GM12878 (cell line): Measurements from ENCODE around the gene SLC31A2. TPM values are rescaled to one million over a fixed set of nuclear protein-coding genes. Genes with fewer than 3 reads are reported as not detected.

ENCODE experiments used
- ATAC-seq: fragments of 200-7000 bp; cut with Tn5 transposase; 3 replicates; pipeline ENCODE4 v1.9.1; 2020; ENCODE audit warnings: mild to moderate bottlenecking, moderate library complexity
- BruUV-seq: library from RNA; stranded (reverse); fragments of 400-500 nt; replicated peaks from 2 replicates; lab custom pipeline; 2021; lab: Mats Ljungman, UMichigan
- CTCF ChIA-PET: fragments of 300-600 bp; sonication (Branson Sonifier 250); formaldehyde crosslinking; extraction: SDS; loops from one replicate; lab custom pipeline; 2021; ENCODE audit warnings: inconsistent platforms; lab: Yijun Ruan, JAX
- POLR2A ChIA-PET: fragments of 350-600 bp; formaldehyde crosslinking; extraction: SDS; loops from one replicate; lab custom pipeline; 2021; ENCODE audit warnings: inconsistent platforms; lab: Charles Lee
- RAD21 ChIA-PET: fragments of 300-600 bp; sonication (Branson Sonifier 250); formaldehyde crosslinking; loops from one replicate; lab custom pipeline; 2023; ENCODE audit warnings: antibody characterized with exemption; ENCODE audit not compliant: unreplicated experiment; lab: Charles Lee
- SMC1A ChIA-PET: fragments of 300-600 bp; sonication (Branson Sonifier 250); formaldehyde crosslinking; loops from one replicate; lab custom pipeline; 2023; ENCODE audit not compliant: unreplicated experiment, uncharacterized antibody; lab: Charles Lee
- DNase-seq: peaks from one replicate; pipeline ENCODE4 v3.0.0-alpha.2; 2011; ENCODE audit warnings: low read depth, low spot score
- FAIRE-seq: peaks from 3 replicates; lab custom pipeline; 2011; peaks lifted over from hg19 to GRCh38; lab: Jason Lieb, UNC
- H2AFZ ChIP-seq: 2 replicates; pipeline ENCODE4 v1.6.0; 2011; ENCODE audit warnings: low read depth, low read length, control low read depth; ENCODE audit not compliant: control insufficient read depth
- H3K27ac ChIP-seq: 2 replicates; pipeline ENCODE4 v1.5.1; 2011; ENCODE audit warnings: control low read depth; ENCODE audit not compliant: control insufficient read depth, insufficient read depth
- H3K27me3 ChIP-seq, 2 experiments: replicated peaks in 1 of 2; 2 replicates each; pipeline versions ENCODE4 v1.6.0 to v1.6.1; 2011; ENCODE audit warnings: low read length in 1 of 2; ENCODE audit not compliant: control insufficient read depth in 2 of 2, insufficient read depth in 2 of 2
- H3K36me3 ChIP-seq, 2 experiments: 2 replicates each; pipeline ENCODE4 v1.5.1; 2011; ENCODE audit warnings: low read length in 1 of 2; ENCODE audit not compliant: control insufficient read depth in 2 of 2, insufficient read depth in 2 of 2
- H3K4me1 ChIP-seq: 2 replicates; pipeline ENCODE4 v1.6.1; 2011; ENCODE audit warnings: mild to moderate bottlenecking, low read length, moderate library complexity, mixed read lengths; ENCODE audit not compliant: control insufficient read depth, insufficient read depth
- H3K4me2 ChIP-seq: 2 replicates; pipeline ENCODE4 v1.6.0; 2011; ENCODE audit warnings: control low read depth; ENCODE audit not compliant: control insufficient read depth, insufficient read depth
- H3K4me3 ChIP-seq: fragments of 200-600 bp; sonication (generic); 2 replicates; pipeline ENCODE4 v1.5.1; 2016
- H3K79me2 ChIP-seq: 2 replicates; pipeline ENCODE4 v1.6.0; 2011; ENCODE audit warnings: low read length; ENCODE audit not compliant: control insufficient read depth, insufficient read depth
- H3K9ac ChIP-seq: 2 replicates; pipeline ENCODE4 v1.8.0; 2011; ENCODE audit warnings: low read length, control low read depth, mixed read lengths; ENCODE audit not compliant: control insufficient read depth, insufficient read depth
- H3K9me3 ChIP-seq: replicated peaks from 3 replicates; pipeline ENCODE4 v1.5.1; 2011; ENCODE audit warnings: mild to moderate bottlenecking, low read length; ENCODE audit not compliant: control insufficient read depth, insufficient read depth
- H4K20me1 ChIP-seq: 2 replicates; pipeline ENCODE4 v1.6.0; 2011; ENCODE audit not compliant: control insufficient read depth, insufficient read depth
- FOXK2 ChIP-seq: fragments of 450-650 bp; IDR thresholded peaks from 2 replicates; pipeline ENCODE4 v1.6.1; 2017; ENCODE audit warnings: mild to moderate bottlenecking, moderate library complexity
- GABPA ChIP-seq: IDR thresholded peaks from 2 replicates; pipeline ENCODE4 v1.6.1; 2014; ENCODE audit warnings: antibody characterized with exemption, low read depth, mild to moderate bottlenecking, inconsistent platforms
- MEF2A ChIP-seq: IDR thresholded peaks from 2 replicates; pipeline ENCODE4 v1.6.1; 2011; ENCODE audit warnings: low read depth, mild to moderate bottlenecking, low read length, moderate library complexity; ENCODE audit not compliant: insufficient read depth
- RAD21 ChIP-seq: IDR thresholded peaks from 2 replicates; pipeline ENCODE4 v1.6.1; 2011; ENCODE audit warnings: mild to moderate bottlenecking, low read depth, low read length, moderate library complexity; ENCODE audit not compliant: insufficient read depth
- SMC3 ChIP-seq: IDR thresholded peaks from 2 replicates; pipeline ENCODE4 v1.6.1; 2011; ENCODE audit warnings: low read length, improper control_type of control experiment, borderline replicate concordance
- YY1 ChIP-seq: IDR thresholded peaks from 2 replicates; pipeline ENCODE4 v1.6.1; 2011; ENCODE audit warnings: low read depth, mild to moderate bottlenecking, low read length
- ZNF217 ChIP-seq: fragments of 450-650 bp; IDR thresholded peaks from 2 replicates; pipeline ENCODE4 v1.6.1; 2017; ENCODE audit warnings: antibody characterized with exemption, mild to moderate bottlenecking
- WGBS: methylation state at CpG from one replicate; pipeline ENCODE4 v1.1.6; 2016; ENCODE audit warnings: low lambda C conversion rate; ENCODE audit not compliant: insufficient replicate concordance, insufficient coverage; ENCODE audit errors: missing lambda C conversion rate; 5-methylcytosine and 5-hydroxymethylcytosine counted together
- in situ Hi-C: fragments of 300-500 bp; cut with MboI; formaldehyde crosslinking; loops from 9 replicates; pipeline ENCODE4 v1.14.3; 2018; ENCODE audit warnings: mixed read lengths
- intact Hi-C: fragments of 100-400 bp; cut with micrococcal nuclease; formaldehyde crosslinking; loops from one replicate; pipeline ENCODE4 v1.14.2; 2022; ENCODE audit not compliant: unreplicated experiment
- polyA plus RNA-seq, 11 experiments: library from polyadenylated mRNA; depleted of rRNA in 4 of 11; unstranded in 6 of 11; stranded (reverse) in 5 of 11; fragments of >200 nt; fragmentation: Nextera tagmentation in 4 of 11; fragmentation: Illumina TruSeq in 1 of 11; extraction: Ambion mirVana in 4 of 11; extraction: Trizol in 1 of 11; gene quantifications; 1 replicate in 1 of 11; 2 replicates in 10 of 11; pipeline versions ENCODE4 v1.2.1 to v1.2.3, GENCODE V29; 2011 to 2016; ENCODE audit warnings: inconsistent platforms in 2 of 11, missing spikeins in 2 of 11, low read depth in 1 of 11
- total RNA-seq, 4 experiments: library from RNA; depleted of rRNA in 3 of 4; stranded (reverse); fragments of >200 nt in 3 of 4; fragmentation: Illumina TruSeq in 1 of 4; extraction: Trizol in 1 of 4; gene quantifications; 2 replicates each; pipeline versions ENCODE4 v1.2.1 to v1.2.3, GENCODE V29; 2013 to 2021
- TF ChIP-seq, protein P1 (sequence below): fragments of 450-650 bp; formaldehyde crosslinking; IDR thresholded peaks from 2 replicates; pipeline ENCODE4 v1.5.0; 2022; ENCODE audit warnings: mild to moderate bottlenecking, missing genetic modification characterization
- TF ChIP-seq, protein P2 (sequence below): fragments of 450-650 bp; IDR thresholded peaks from 2 replicates; pipeline ENCODE4 v1.6.1; 2016; ENCODE audit warnings: mild to moderate bottlenecking, moderate library complexity, borderline replicate concordance
- TF ChIP-seq, protein P3 (sequence below): fragments of 450-650 bp; IDR thresholded peaks from 2 replicates; pipeline ENCODE4 v1.6.1; 2017; ENCODE audit warnings: mild to moderate bottlenecking, moderate library complexity
- TF ChIP-seq, protein P4 (sequence below): fragments of 450-650 bp; IDR thresholded peaks from 2 replicates; pipeline ENCODE4 v1.6.1; 2016; ENCODE audit warnings: mild to moderate bottlenecking

Gene SLC31A2
- total and polyA plus RNA-seq, 10 of the 15 experiments (the other 5 are each of a cell fraction or from before 2014, with no cell fraction given), result 0.09 to 1.9 (median 0.93) TPM

DNA sequence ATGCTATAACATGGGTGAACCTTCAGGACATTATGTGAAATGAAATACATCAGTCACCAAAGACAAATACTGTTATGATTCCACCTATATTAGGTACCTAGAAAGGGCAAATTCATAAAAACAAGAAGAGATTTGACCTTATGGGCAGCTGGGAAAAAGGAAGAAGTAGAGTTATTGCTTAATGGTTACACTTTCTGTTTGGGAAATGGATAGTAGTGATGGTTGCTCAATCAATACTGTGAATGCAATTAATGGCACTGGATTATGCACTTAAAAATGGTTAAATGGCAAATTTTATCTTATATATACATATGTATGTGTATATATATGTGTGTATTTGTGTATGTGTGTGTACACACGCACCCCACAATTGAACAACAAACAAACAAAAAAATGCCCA, 55.1 kb downstream of the SLC31A2 start:
- POLR2A ChIA-PET, result interaction anchor here (0.6 to 0.7 kb wide), 2 partner anchors 19 to 105 kb away, joined by 3 read pairs; no protein-coding TSS in a partner anchor
- 100% methylated on average over 1 of the region's 1 CpG for WGBS
- no peak for DNase-seq
- FAIRE-seq, result no peak
- Histone ChIP-seq H3K4me3 (no peak overlapping the region), H3K36me3 (peaks cover 2 to 38% of the 10 kb centered on the region in 2 experiments; a peak in 2 of 4 replicates), H3K27ac (no peak overlapping the region), H2AFZ (no peak overlapping the region), H3K4me2 (no peak overlapping the region), H3K4me1 (peaks cover 4% of the 10 kb centered on the region; the same call in 1 of the 2 replicates), H3K79me2 (no peaks in the 10 kb centered on the region), H3K9ac (no peak overlapping the region), H4K20me1 (no peaks in the 10 kb centered on the region), H3K9me3 (no peaks in the 10 kb centered on the region), H3K27me3 (no peaks in the 10 kb centered on the region)
- ATAC-seq, result no peak
- CTCF ChIA-PET, result no interaction called here
- SMC1A ChIA-PET, result interaction anchor here (1.3 kb wide), 1 partner anchor 12 kb away, joined by 3 read pairs; no protein-coding TSS in a partner anchor
- intact Hi-C loops, result no loop called here
- in situ Hi-C loops, result no loop called here
- no TSS peak for BruUV-seq
- RAD21 ChIA-PET, result interaction anchor here (0.6 to 1.0 kb wide), 2 partner anchors 14 to 19 kb away, joined by 3 read pairs; no protein-coding TSS in a partner anchor
- no peak for TF ChIP-seq RAD21
- TF ChIP-seq, protein P1, sequence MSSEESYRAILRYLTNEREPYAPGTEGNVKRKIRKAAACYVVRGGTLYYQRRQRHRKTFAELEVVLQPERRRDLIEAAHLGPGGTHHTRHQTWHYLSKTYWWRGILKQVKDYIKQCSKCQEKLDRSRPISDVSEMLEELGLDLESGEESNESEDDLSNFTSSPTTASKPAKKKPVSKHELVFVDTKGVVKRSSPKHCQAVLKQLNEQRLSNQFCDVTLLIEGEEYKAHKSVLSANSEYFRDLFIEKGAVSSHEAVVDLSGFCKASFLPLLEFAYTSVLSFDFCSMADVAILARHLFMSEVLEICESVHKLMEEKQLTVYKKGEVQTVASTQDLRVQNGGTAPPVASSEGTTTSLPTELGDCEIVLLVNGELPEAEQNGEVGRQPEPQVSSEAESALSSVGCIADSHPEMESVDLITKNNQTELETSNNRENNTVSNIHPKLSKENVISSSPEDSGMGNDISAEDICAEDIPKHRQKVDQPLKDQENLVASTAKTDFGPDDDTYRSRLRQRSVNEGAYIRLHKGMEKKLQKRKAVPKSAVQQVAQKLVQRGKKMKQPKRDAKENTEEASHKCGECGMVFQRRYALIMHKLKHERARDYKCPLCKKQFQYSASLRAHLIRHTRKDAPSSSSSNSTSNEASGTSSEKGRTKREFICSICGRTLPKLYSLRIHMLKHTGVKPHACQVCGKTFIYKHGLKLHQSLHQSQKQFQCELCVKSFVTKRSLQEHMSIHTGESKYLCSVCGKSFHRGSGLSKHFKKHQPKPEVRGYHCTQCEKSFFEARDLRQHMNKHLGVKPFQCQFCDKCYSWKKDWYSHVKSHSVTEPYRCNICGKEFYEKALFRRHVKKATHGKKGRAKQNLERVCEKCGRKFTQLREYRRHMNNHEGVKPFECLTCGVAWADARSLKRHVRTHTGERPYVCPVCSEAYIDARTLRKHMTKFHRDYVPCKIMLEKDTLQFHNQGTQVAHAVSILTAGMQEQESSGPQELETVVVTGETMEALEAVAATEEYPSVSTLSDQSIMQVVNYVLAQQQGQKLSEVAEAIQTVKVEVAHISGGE (CRISPR knock-in tag), result no peak
- no peak for TF ChIP-seq GABPA
- TF ChIP-seq, protein P2, sequence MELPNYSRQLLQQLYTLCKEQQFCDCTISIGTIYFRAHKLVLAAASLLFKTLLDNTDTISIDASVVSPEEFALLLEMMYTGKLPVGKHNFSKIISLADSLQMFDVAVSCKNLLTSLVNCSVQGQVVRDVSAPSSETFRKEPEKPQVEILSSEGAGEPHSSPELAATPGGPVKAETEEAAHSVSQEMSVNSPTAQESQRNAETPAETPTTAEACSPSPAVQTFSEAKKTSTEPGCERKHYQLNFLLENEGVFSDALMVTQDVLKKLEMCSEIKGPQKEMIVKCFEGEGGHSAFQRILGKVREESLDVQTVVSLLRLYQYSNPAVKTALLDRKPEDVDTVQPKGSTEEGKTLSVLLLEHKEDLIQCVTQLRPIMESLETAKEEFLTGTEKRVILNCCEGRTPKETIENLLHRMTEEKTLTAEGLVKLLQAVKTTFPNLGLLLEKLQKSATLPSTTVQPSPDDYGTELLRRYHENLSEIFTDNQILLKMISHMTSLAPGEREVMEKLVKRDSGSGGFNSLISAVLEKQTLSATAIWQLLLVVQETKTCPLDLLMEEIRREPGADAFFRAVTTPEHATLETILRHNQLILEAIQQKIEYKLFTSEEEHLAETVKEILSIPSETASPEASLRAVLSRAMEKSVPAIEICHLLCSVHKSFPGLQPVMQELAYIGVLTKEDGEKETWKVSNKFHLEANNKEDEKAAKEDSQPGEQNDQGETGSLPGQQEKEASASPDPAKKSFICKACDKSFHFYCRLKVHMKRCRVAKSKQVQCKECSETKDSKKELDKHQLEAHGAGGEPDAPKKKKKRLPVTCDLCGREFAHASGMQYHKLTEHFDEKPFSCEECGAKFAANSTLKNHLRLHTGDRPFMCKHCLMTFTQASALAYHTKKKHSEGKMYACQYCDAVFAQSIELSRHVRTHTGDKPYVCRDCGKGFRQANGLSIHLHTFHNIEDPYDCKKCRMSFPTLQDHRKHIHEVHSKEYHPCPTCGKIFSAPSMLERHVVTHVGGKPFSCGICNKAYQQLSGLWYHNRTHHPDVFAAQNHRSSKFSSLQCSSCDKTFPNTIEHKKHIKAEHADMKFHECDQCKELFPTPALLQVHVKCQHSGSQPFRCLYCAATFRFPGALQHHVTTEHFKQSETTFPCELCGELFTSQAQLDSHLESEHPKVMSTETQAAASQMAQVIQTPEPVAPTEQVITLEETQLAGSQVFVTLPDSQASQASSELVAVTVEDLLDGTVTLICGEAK, result no peak
- TF ChIP-seq, protein P3, sequence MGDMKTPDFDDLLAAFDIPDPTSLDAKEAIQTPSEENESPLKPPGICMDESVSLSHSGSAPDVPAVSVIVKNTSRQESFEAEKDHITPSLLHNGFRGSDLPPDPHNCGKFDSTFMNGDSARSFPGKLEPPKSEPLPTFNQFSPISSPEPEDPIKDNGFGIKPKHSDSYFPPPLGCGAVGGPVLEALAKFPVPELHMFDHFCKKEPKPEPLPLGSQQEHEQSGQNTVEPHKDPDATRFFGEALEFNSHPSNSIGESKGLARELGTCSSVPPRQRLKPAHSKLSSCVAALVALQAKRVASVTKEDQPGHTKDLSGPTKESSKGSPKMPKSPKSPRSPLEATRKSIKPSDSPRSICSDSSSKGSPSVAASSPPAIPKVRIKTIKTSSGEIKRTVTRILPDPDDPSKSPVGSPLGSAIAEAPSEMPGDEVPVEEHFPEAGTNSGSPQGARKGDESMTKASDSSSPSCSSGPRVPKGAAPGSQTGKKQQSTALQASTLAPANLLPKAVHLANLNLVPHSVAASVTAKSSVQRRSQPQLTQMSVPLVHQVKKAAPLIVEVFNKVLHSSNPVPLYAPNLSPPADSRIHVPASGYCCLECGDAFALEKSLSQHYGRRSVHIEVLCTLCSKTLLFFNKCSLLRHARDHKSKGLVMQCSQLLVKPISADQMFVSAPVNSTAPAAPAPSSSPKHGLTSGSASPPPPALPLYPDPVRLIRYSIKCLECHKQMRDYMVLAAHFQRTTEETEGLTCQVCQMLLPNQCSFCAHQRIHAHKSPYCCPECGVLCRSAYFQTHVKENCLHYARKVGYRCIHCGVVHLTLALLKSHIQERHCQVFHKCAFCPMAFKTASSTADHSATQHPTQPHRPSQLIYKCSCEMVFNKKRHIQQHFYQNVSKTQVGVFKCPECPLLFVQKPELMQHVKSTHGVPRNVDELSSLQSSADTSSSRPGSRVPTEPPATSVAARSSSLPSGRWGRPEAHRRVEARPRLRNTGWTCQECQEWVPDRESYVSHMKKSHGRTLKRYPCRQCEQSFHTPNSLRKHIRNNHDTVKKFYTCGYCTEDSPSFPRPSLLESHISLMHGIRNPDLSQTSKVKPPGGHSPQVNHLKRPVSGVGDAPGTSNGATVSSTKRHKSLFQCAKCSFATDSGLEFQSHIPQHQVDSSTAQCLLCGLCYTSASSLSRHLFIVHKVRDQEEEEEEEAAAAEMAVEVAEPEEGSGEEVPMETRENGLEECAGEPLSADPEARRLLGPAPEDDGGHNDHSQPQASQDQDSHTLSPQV, result no peak
- no peak for TF ChIP-seq YY1
- no peak for TF ChIP-seq ZNF217
- TF ChIP-seq FOXK2, result no peak
- TF ChIP-seq, protein P4, sequence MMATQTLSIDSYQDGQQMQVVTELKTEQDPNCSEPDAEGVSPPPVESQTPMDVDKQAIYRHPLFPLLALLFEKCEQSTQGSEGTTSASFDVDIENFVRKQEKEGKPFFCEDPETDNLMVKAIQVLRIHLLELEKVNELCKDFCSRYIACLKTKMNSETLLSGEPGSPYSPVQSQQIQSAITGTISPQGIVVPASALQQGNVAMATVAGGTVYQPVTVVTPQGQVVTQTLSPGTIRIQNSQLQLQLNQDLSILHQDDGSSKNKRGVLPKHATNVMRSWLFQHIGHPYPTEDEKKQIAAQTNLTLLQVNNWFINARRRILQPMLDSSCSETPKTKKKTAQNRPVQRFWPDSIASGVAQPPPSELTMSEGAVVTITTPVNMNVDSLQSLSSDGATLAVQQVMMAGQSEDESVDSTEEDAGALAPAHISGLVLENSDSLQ, result no peak
- TF ChIP-seq MEF2A, result no peak
- TF ChIP-seq SMC3, result no peak
